IPS-NIHi11 (cell line): Measurements from ENCODE around the gene GALNT15.

Source experiments
- DNase-seq: peaks from one replicate; pipeline ENCODE4 v3.0.0; 2012; ENCODE audit warnings: mixed read lengths, low spot score

The GALNT15 gene, protein sequence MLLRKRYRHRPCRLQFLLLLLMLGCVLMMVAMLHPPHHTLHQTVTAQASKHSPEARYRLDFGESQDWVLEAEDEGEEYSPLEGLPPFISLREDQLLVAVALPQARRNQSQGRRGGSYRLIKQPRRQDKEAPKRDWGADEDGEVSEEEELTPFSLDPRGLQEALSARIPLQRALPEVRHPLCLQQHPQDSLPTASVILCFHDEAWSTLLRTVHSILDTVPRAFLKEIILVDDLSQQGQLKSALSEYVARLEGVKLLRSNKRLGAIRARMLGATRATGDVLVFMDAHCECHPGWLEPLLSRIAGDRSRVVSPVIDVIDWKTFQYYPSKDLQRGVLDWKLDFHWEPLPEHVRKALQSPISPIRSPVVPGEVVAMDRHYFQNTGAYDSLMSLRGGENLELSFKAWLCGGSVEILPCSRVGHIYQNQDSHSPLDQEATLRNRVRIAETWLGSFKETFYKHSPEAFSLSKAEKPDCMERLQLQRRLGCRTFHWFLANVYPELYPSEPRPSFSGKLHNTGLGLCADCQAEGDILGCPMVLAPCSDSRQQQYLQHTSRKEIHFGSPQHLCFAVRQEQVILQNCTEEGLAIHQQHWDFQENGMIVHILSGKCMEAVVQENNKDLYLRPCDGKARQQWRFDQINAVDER

DNA sequence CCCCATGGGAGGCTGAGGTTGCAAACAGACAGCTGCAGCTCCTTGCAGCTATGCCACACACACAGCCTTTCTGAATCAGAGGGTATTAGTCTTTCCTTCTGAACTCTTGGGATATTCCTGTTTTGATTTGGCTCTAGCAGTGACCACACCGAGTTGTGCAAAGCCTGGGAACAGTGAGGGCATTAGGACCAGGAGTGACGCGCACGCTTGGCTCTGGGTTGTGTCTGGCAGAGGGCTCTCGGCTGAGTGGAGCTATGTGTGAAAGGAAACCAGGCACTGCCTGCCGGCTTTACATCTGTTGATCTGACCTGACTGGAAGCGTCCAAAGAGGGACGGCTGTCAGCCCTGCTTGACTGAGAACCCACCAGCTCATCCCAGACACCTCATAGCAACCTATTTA lies at the start of gene GALNT15:
Gene GALNT15, plus strand, starts transcription at position 292 of the 400 bp plus-strand sequence. CDS start 472 bp downstream, outside the sequence.
- no peak for DNase-seq

DNA sequence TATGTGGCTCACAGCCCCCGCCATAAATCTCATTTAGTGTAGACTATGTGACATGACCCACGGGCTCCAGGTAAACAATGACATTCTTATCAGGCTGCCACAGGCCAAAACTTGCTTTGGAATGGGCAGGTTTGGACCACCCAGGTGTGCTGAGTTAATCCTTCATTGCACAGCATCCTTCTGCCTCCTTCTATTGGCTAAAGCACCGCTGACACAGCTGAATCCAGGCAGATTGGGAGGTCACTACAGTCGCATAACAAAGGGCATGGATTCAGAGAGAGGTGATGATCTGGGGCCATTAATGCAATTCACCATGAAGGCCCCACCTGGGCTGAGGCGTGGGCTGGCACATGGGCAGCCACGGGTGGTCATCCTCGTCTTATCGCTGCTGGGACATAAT lies 47.8 kb upstream of the GALNT15 start:
- peak; percentile 41 for DNase-seq

DNA sequence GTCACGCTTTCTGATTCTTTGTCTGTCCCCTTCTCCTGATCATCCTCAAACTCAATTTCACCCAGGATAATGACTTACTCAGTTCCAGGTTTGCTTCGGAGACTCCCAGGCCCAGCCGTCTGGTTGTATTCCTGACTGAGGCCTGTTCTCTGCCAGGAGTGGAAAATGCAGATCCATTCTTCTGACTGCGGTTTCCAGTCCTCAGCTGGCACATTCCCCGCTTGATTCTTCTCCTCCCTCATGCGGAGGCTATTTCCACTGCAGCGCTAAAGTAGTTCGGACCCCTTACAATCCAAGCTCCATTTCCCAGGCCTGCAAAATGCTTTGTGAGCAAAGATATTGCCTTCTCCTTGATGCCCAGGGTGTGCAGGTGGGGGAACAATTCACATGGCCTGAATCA lies 47.2 kb upstream of the GALNT15 start:
- no peak for DNase-seq

DNA sequence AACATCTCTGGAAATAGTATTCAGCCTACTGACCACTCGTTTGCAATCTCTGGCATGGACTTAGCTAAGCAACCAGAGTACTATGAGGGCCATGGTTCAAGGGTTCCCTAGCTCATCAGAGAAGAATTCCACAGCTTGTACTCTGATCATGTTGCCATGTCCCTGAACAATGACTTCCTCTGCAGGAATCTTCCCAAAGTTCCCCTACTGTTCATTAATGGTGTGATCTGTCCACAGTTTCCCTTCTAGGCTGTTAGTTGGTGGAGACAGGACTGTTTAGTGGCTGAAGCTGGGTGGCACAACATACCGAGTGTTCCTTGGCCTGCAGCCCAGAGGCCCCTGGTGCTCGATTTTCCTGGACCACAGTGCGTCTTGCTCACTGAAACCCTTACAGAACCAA lies 44.4 kb upstream of the GALNT15 start:
- no peak for DNase-seq

DNA sequence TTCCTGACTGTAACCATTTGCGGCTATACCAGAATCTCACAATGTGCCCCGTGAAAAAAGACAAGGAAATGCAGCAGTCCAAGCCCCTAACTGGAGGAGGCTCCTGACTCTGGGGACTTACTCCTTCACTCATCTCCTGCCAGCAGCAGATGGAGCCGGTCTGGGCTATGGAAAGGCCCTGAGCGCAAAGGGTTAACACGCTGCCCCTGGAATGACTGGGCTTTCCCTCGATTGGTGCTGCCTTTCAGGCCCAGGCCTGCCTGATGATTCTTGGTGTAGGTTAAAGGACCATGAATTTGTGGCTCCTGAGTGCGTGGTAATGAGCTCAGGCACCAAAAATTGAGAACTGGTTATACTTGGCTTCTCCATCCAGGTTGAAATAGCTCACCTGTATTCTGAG lies 42.3 kb upstream of the GALNT15 start:
- DNase-seq: peak; percentile 72

DNA sequence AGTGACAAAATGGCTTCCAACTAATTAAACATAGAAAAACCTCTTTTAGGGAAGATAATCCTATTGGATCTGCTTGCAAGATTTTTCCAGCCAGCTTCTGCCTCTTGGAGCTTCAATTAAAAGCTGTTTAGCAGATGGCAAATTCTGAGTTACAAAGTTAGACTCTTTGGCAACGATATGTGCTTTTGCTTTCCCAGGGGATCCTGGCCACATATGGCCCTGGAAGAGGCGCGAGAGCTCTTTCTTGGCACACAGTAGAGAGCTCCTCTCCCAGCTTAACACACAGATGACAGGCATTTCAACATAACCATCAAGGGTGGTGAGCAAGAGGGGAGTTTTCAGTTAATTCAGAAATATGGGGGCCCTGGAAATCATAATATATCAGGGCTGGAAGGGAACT lies 41.6 kb upstream of the GALNT15 start:
- no peak for DNase-seq

DNA sequence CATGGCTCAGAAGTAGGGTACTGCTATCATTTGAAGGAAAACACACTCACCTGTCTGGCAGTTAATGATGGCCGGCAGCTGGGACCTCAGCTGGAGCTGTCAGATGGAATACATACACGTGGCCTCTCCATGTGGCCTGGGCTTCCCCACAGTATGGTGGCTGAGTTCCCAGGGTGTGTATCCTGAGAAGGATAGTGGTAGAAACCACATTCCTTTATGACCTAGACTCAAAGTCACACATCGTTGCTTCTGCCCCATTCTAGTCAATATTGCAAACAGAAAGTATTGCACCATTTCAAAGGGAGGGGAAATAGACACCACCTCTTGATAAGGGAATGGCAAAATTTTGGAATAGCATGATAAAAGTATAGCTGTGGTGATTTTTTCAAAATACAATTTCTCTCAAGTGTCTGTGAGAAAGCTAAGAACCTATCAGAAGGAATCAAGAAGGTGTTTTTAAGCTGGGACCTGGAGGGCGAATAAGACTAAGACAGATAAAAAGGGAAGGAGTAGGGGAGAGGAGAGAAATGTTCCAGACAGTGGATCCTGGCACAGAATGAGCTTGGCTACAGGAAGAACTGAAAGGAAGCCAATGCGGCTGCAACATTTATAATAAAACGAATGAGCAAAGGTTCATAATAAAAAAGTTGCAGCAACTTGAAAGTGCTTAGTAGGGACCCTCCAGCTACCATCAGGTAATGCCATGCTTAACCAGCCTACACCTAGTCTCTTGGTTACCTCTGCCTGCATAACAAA lies 40.1 kb upstream of the GALNT15 start:
- DNase-seq: no peak

DNA sequence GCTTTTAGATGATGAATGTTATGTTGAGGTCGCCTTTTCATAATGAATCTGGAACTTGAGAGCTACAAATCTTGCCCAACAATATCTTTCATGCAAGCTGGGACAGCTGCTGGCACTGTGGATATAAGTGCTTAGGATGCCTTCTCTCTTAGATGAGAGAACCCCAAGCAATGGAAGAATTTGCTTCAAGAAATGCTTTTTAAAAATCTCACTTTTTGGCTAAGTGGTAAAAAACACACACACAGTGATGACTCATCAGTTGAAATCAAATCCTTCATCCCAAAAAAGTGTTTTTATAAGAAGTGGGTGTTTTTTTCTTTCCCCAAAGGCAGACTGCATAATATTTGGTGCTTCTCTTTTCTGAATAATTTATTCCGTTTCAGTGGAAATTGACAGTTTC lies 38.4 kb upstream of the GALNT15 start:
- no peak for DNase-seq

DNA sequence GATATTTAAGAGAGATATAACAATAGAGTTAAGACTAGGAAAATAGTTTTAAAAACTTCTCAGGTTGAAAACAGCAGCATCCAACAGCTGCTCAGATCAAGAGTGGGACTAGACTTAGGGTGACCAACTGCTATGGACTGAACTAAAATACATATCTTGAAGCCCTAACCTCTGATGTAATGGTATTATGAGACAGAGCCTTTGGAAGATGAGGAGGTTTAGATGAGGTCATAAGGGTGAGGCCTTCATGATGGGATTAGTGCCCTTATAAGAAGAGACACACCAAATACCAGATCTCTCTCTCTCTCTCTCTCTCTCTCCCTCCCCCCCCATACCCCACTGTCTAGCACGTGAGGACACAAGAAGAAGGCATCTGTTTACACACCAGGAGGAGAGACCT lies 37.4 kb upstream of the GALNT15 start:
- no peak for DNase-seq

DNA sequence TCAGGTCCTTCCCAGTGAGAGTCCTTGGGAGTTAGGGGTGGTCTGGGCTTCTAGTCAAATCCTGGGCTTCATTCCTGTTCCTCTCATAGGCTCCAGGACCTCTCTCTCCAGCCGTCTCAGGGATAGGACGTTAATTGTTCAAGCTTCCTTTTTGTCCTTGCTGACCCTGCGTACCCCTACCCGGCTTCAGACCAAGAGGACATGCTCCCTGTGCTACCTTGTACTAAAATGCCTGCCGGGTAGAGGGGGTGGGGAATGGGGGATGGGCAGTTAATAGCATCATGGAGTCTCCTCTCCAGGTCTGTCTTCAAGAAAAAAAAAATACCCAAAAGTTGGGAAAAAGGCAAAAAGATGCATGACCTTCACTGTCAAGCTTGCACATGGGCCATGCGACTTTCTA lies 36.5 kb upstream of the GALNT15 start:
- DNase-seq: no peak

DNA sequence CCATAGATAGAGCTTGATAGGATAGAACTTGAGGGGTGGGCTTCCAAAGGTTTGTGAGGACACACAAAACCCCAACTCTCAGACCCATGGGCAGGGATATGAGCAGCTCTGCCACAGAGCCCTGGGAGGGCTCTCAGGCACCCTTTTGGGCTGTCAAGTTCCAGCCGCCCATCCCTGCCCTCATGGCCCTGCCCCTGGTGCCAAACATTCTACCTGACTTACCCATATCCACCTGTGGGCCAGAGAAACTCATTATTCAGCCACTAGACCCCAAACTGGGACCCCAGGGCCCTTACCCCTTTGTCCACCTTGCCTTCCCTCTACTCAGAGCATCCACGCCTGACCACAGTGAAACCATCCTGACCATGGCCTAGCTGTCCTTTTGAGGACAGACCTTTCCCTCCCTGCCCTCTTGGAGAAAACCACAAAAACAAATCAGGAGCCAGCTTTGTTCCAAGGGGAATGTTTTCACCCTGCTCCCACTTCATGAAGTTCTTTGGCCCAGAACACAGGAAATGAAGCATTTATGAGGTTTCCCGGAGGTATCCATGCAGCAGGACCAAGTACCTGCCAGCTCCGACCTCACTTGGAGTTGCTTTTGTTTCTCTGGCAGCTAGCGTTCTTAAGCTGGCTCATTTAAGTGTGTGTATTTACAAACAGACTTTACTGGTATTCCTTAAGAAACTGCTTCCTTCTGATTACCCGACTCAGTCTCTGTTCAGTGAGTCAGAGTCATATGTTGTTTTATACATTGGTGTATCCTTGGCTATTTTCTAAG lies 34.2 kb upstream of the GALNT15 start:
- DNase-seq: no peak

DNA sequence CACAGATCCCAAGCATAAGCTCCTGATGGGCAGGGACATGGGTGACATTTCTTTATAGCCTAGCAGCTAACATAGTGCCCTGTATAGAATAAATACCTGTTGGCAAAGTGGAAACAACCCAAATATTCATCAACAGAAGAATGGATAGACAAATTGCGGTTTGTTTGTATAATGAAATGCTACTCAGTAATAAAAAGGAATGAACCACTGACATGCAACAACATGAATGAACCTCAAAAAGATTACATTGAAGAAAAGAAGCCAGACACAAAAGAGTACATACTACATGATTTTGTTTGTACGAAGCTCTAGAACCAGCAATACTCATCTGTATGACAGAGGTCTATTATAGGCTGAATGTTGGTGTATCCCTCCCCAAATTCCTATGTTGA lies 33.6 kb upstream of the GALNT15 start:
- no peak for DNase-seq

DNA sequence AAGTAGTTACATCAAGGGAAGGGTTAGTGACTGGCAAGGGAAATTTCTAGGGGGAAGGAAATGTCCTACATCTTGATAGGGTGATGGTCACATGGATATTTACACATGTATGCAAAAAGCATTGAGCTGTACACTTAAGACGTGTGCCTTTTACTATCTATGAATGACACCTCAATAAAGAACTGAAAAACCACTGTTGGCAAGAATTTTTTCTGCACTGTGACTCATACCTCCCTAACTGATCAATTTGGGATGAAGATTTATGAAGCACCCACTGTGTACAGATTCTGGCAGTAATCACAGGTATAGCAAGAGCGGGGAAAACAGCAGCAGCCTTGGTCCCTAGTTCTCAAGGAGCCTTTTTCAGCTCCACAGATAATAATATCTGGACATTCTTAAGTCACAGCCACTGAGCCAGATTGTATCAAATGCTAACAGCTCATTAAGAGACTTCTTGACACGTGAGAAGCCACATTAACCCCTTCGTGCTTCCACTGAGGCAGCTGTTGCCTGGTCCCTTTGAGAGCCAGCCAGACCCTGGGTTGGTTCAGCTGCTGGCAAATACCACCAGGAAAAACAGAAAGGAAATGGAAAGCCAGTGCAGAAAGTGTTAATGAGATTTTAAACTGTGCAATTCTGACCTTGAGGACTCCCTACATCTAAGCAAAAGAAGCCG lies 32.0 kb upstream of the GALNT15 start:
- DNase-seq: no peak

DNA sequence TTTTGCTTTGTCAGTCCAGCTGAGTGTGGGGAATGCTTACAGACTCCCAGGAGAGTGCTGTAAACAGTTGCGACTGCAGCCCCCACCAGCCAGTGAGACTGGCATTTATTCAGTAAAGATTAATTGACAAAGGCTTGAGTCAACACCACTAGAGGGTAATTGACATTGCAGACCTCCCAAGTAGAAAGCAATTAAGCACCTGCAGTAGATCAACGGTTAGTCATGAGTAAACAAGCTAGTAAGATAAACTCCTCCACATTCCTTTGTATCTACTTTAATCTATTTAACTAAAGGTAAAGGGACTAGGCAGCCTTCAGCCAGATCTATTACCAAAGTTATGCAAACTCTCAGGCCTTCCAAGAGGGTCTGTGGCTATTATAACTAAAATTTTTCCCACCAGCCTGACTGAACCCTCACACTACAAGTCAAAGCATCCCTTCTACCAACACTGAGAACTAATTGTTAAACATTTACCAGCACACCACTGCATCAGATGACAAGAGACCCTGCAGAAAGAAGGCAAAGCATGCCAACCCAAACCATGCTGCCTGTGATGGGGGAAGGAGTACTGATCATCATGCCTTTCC lies 30.5 kb upstream of the GALNT15 start:
- DNase-seq: no peak

DNA sequence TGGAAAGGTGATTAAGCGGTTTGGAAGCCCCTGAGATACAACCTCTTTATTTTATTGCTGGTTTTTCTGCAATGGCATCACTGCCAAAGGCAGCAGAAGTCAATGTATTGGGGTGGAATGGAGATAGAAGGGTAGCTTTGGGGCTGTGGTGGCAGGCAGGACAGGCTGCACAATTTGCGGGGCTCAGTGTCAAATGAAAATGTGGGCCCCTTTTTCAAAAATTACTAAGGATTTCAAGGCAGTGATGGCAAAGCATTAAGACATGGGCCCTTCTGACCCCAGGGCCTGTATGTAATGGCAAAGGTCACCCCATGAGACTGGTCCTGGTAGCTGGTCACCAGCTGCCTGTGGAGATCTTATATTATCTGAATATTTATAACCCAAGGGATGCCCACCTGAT lies 29.3 kb upstream of the GALNT15 start:
- DNase-seq: no peak

DNA sequence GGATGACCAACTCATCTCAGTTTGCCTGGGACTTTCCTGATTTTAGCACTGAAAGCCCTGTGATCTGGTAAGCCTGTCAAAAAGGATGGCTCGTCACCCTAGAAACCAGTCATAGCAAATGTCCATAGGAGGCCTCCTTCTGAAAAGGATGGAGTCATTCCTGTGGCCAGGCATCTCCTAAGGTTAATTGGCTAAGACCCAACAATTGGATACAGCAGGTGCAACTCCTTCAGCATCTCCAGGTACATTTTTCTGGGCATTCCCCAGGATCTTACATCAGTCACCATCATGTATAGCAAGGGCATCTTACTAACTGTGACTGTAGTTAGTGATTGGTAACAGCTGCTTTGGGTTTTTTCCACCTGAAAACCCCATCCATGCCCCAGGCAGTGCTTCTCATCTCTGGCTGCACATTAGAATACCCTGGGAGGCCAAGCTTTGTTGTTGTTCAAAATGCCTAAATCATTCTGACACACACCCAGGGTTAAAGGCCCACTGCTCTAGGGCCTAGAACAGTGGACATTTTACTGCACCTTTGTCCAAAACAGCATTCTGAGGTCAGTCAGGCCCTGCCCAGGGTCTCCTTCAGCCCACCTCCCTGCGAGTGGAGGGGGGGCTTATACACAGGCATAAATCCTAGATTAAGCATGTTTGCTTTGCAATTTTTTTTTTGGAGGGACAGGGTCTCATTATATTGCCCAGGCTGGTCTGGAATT lies 28.3 kb upstream of the GALNT15 start:
- no peak for DNase-seq

DNA sequence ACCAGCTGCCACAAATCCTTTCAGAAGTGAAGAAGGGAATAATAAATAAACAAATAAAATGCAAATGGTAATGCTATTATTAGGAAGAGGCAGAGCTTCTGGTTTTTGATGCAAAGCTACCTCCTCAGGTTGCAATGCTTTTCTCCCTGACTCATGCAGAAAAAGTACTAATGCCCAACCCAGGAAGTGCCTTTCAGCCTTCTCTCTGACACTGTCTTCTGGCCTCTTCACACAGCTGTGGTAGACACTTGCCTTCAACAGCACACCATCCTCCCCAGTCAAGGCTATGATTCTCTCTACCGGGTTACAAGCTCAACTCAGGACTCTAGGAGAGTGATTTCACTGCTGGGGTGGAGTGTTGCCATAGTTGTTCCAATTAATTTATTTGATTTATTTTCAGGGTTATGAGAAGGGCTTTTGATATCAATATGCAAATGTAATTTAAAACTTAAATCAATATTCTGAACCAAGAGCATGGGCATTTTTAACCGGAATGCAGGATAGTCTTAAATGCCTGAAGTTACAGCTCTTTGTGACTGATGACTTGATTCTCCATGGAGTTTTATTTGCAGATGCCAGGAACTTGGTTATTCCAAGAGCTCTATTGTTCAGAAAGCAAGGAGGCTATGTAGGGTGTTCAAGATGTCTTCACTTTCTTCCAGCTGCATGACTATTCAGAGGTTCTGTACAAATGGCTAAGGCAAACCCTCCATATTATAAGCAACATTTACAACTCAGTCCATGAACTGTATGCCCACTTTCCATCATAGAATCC lies 27.1 kb upstream of the GALNT15 start:
- no peak for DNase-seq

DNA sequence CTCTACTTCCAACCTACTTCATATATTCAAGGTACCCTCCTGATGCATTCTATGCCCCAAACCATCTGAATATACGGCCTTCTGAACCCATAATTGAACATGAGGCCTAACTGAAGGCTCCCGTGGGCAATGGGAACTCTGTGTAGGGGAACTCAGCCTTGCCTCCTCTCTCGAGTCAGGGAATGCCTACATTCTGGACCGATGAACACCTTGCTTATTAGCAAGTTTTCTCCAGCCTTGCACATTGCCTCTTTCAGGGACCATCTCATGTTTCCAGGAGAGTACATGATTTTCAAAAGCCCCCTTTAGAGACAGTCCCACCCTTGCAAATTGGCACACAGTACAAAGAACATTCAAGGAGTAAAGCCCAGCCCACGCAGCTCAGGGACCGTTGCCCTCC lies 26.3 kb upstream of the GALNT15 start:
- no peak for DNase-seq

DNA sequence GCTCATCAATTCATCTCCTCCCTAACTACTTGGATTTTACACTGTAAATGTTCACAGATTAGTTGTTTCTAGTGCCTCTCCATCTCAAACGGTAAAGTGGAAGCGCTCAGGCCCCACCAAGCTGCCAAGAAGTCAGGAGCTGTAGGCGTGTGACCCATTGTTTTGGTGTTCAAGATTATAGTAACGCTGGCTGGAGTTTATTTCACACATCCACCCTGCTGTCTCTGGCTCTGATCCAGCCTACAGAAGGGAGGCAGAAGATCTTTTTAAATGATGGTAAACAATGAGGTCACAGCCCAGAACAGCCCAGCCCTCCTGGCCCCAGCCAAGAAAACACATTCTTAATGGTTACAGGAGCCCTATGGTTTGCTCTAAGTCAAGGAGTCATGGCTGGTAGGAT lies 25.7 kb upstream of the GALNT15 start:
- no peak for DNase-seq

DNA sequence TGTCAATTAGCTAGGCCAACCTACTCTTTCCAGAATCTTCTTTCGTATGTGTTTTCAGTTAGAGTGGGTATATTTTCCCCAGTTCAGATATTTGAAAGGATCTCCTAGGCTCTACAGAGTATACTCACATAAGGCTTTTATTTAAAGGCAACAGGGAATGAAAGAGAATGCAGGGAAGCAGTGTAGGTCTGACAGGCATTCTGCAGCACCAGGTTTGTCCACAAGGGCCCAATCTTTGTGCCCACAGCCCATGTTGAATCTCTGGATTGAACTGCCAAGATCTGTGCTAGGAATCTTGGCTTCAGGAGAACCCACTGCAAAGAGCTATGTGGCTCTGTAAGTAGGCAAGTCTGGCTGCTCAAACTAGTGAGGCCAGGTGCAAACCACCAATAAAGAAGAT lies 24.2 kb upstream of the GALNT15 start:
- no peak for DNase-seq
